ENCODE data around the gene ALKBH8. TPM values are rescaled to one million over a fixed set of nuclear protein-coding genes. Genes with fewer than 3 reads are reported as not detected.
A peak's percentile ranks its signal among the peaks of the same experiment; 100 is the strongest.

The ALKBH8 gene, protein sequence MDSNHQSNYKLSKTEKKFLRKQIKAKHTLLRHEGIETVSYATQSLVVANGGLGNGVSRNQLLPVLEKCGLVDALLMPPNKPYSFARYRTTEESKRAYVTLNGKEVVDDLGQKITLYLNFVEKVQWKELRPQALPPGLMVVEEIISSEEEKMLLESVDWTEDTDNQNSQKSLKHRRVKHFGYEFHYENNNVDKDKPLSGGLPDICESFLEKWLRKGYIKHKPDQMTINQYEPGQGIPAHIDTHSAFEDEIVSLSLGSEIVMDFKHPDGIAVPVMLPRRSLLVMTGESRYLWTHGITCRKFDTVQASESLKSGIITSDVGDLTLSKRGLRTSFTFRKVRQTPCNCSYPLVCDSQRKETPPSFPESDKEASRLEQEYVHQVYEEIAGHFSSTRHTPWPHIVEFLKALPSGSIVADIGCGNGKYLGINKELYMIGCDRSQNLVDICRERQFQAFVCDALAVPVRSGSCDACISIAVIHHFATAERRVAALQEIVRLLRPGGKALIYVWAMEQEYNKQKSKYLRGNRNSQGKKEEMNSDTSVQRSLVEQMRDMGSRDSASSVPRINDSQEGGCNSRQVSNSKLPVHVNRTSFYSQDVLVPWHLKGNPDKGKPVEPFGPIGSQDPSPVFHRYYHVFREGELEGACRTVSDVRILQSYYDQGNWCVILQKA
- total RNA-seq (ENCODE audit: unreplicated experiment): 6.4 TPM
- long read RNA-seq: 0 reads

- TF ChIP-seq, protein P1, sequence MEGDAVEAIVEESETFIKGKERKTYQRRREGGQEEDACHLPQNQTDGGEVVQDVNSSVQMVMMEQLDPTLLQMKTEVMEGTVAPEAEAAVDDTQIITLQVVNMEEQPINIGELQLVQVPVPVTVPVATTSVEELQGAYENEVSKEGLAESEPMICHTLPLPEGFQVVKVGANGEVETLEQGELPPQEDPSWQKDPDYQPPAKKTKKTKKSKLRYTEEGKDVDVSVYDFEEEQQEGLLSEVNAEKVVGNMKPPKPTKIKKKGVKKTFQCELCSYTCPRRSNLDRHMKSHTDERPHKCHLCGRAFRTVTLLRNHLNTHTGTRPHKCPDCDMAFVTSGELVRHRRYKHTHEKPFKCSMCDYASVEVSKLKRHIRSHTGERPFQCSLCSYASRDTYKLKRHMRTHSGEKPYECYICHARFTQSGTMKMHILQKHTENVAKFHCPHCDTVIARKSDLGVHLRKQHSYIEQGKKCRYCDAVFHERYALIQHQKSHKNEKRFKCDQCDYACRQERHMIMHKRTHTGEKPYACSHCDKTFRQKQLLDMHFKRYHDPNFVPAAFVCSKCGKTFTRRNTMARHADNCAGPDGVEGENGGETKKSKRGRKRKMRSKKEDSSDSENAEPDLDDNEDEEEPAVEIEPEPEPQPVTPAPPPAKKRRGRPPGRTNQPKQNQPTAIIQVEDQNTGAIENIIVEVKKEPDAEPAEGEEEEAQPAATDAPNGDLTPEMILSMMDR (IDR thresholded peaks at IDR 0.05; ENCODE audit: partially characterized antibody, unreplicated experiment): no peak
- DNase-seq: peak; percentile 84
- H3K27ac Mint-ChIP-seq (ENCODE audit: unreplicated experiment): peak within 1 kb of the TSS; percentile 91
- no peaks in the 10 kb centered on the region for H3K36me3 Mint-ChIP-seq (ENCODE audit: unreplicated experiment)
- peaks cover 2% of the 10 kb centered on the region for H3K9me3 Mint-ChIP-seq (ENCODE audit: unreplicated experiment)
- H3K4me1 Mint-ChIP-seq (ENCODE audit: low read depth, unreplicated experiment): peaks cover 10% of the 10 kb centered on the region
- no peaks in the 10 kb centered on the region for H3K27me3 Mint-ChIP-seq (ENCODE audit: unreplicated experiment)
- H3K4me3 Mint-ChIP-seq (ENCODE audit: unreplicated experiment): peak within 1 kb of the TSS; percentile 93
Observed at GRCh38 chr11:107565219-107565937, at the start of gene ALKBH8. TSS of gene ALKBH8 (minus strand) at chr11:107565735. CDS start at chr11:107560893, 4,842 bp downstream.

GRCh38 chr11:107612445-107612844, 46.9 kb upstream of the ALKBH8 start:
- no peaks in the 10 kb centered on the region for H3K9me3 Mint-ChIP-seq (ENCODE audit: unreplicated experiment)
- H3K4me1 Mint-ChIP-seq (ENCODE audit: low read depth, unreplicated experiment): peaks cover 7% of the 10 kb centered on the region
- TF ChIP-seq, protein P1 (IDR thresholded peaks at IDR 0.05; ENCODE audit: partially characterized antibody, unreplicated experiment): no peak
- DNase-seq: no peak
- H3K4me3 Mint-ChIP-seq (ENCODE audit: unreplicated experiment): no peak overlapping the region
- H3K27me3 Mint-ChIP-seq (ENCODE audit: unreplicated experiment): no peaks in the 10 kb centered on the region
- no peaks in the 10 kb centered on the region for H3K36me3 Mint-ChIP-seq (ENCODE audit: unreplicated experiment)
- no peak overlapping the region for H3K27ac Mint-ChIP-seq (ENCODE audit: unreplicated experiment)

GRCh38 chr11:107609400-107610218, 44.1 kb upstream of the ALKBH8 start:
- H3K4me1 Mint-ChIP-seq (ENCODE audit: low read depth, unreplicated experiment): peaks cover 13% of the 10 kb centered on the region
- H3K27me3 Mint-ChIP-seq (ENCODE audit: unreplicated experiment): peaks cover 4% of the 10 kb centered on the region
- TF ChIP-seq, protein P1 (IDR thresholded peaks at IDR 0.05; ENCODE audit: partially characterized antibody, unreplicated experiment): no peak
- H3K9me3 Mint-ChIP-seq (ENCODE audit: unreplicated experiment): no peaks in the 10 kb centered on the region
- no peak for DNase-seq
- no peak overlapping the region for H3K4me3 Mint-ChIP-seq (ENCODE audit: unreplicated experiment)
- H3K36me3 Mint-ChIP-seq (ENCODE audit: unreplicated experiment): no peaks in the 10 kb centered on the region
- H3K27ac Mint-ChIP-seq (ENCODE audit: unreplicated experiment): no peak overlapping the region

- no peak for DNase-seq
- TF ChIP-seq, protein P1 (IDR thresholded peaks at IDR 0.05; ENCODE audit: partially characterized antibody, unreplicated experiment): no peak
- Mint-ChIP-seq H3K27ac (ENCODE audit: unreplicated experiment) (no peak overlapping the region), H3K27me3 (ENCODE audit: unreplicated experiment) (peaks cover 4% of the 10 kb centered on the region), H3K9me3 (ENCODE audit: unreplicated experiment) (no peaks in the 10 kb centered on the region), H3K4me1 (ENCODE audit: low read depth, unreplicated experiment) (peaks cover 13% of the 10 kb centered on the region), H3K4me3 (ENCODE audit: unreplicated experiment) (no peak overlapping the region), H3K36me3 (ENCODE audit: unreplicated experiment) (no peaks in the 10 kb centered on the region)
Observed at GRCh38 chr11:107608809-107609208, 43.3 kb upstream of the ALKBH8 start.

Data from glutamatergic neuron (in vitro differentiated cells).